HG03460 (cell line): ENCODE measurements around the gene VWC2.

ENCODE experiments used
- ATAC-seq: cut with Tn5 transposase; IDR thresholded peaks from one replicate; pipeline ENCODE4 v1.9.1; 2021; ENCODE audit not compliant: unreplicated experiment

VWC2 gene

GRCh38 chr7:49781996-49782395 is 8.6 kb downstream of the VWC2 start:
- no peak for ATAC-seq

GRCh38 chr7:49783446-49783845 is 10.0 kb downstream of the VWC2 start:
- ATAC-seq, result no peak

DNA sequence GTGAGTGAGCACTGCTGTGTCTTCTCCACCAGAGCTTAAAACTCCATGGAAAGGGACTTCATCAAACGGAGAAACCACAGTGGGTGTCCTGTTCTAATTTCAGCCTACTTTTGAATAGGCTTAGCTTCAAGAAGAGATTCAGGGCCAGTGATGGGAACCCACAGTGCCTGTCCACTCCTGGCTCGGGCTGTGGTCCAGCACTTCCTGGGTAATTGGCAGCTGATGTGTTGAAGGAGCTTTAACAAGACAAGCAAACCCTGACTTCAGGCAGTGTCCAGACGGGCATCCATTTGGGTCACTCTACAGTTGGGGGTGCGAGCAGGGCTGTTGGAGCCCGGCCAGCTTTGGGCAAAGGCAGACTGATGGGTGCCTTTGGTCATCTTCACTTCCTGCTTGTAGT is 14.5 kb downstream of the VWC2 start:
- no peak for ATAC-seq

- no peak for ATAC-seq
Measured at GRCh38 chr7:49788455-49789059, 15.1 kb downstream of the VWC2 start.

- ATAC-seq, result no peak
Measured at GRCh38 chr7:49789736-49790135, 16.3 kb downstream of the VWC2 start.

GRCh38 chr7:49790209-49790608 is 16.8 kb downstream of the VWC2 start:
- ATAC-seq, result no peak

- peak; percentile 78 for ATAC-seq
Measured at GRCh38 chr7:49791088-49791741, 17.8 kb downstream of the VWC2 start.

GRCh38 chr7:49797987-49798660 is 24.7 kb downstream of the VWC2 start:
- ATAC-seq, result no peak

GRCh38 chr7:49800031-49800430 is 26.6 kb downstream of the VWC2 start:
- ATAC-seq, result no peak

DNA sequence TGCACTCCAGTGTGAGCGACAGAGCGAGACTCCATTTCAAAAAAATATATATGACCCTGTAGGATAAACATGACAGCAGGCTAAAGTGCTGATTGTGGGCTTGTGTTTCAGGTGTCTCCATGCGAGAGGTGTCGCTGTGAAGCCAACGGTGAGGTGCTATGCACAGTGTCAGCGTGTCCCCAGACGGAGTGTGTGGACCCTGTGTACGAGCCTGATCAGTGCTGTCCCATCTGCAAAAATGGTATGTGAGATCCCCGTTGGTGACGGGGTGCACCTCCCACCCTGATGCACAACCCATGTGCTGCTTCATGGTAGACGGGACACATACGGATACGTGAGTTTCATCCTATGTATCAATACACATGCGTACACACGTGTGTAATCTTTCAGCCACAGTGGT is 29.2 kb downstream of the VWC2 start:
- ATAC-seq, result no peak

- ATAC-seq, result no peak
Measured at GRCh38 chr7:49803812-49804211, 30.4 kb downstream of the VWC2 start.

GRCh38 chr7:49805371-49806007 is 32.1 kb downstream of the VWC2 start:
- no peak for ATAC-seq

GRCh38 chr7:49812534-49812933 is 39.1 kb downstream of the VWC2 start:
- ATAC-seq, result no peak

- no peak for ATAC-seq
Measured at GRCh38 chr7:49817279-49817678, 43.8 kb downstream of the VWC2 start.

DNA sequence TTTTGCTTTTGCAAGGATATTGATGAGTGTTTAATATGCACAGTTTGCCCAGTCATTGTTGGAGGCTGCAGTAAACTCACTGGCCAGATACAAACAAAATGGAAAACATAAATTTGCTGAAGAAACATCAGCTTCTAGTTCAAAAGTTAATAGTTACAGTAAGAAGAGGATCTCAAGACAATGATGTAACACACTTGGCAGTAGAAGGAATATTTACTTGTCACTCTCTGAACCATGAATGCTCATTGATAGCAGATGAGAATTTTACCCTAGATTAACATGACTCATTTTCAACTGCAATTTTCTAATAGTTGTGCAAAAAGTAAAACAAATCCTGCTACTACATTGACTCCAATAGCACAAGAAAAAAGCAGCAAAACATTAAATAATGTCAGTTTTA is 47.7 kb downstream of the VWC2 start:
- ATAC-seq, result no peak

- ATAC-seq, result no peak
Measured at GRCh38 chr7:49822856-49823255, 49.4 kb downstream of the VWC2 start.

DNA sequence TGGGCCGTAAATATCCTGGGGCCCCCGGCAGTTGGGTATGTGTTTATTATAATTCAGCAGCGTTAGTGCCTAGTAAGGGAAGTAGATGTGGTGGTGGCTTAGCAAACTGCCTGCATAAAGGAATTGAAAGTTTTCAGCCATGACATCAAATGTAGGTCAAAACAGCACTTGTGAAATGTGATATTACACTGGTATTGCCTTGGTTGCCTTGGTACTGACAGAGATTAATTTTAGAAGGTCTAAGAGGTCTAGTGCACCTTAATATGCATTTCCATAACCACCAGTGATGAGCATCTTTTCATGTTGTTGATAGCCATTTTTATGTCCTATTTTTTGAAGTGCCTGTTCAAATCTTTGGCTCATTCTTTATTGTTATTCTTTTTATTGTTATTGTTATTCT is 50.1 kb downstream of the VWC2 start:
- ATAC-seq, result no peak

DNA sequence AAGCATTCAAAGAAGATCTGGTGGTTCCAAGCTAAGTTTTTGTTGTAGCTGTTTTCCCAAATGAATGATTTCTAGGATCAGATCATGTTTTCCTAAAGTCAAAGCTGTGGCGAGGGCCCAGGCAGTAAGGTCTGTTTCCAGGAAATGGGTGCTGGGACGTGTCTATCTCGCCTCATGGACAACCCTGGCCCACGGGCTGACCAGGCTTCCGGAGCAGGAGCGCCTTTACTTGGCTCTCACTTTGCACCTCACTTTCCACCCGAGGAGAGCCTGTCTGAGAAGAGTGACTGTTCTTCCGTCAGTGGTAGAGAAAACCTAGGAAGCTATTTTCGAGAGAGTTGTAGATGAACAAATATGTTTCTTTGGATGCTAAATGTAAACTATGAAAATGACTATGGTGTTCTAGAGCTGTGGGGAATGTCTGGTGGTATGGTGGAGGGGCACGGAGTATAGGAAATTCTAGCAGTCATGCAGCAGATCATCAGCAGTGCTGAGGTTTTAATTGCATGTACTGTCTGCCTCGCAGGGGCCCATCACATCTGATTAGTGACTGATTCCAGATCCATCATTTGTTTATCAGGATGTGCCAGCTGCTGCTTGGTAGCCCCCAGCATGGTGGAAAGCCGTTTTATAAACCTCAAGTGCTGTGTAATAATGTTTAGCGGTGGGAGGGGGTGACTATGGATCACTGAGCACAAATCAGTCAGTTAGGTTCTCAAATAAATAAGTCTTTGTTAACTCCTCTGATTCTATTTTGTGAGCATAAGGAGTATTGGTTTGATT is 66.6 kb downstream of the VWC2 start:
- ATAC-seq, result no peak

- ATAC-seq, result no peak
Measured at GRCh38 chr7:49840751-49841405, 67.4 kb downstream of the VWC2 start.

DNA sequence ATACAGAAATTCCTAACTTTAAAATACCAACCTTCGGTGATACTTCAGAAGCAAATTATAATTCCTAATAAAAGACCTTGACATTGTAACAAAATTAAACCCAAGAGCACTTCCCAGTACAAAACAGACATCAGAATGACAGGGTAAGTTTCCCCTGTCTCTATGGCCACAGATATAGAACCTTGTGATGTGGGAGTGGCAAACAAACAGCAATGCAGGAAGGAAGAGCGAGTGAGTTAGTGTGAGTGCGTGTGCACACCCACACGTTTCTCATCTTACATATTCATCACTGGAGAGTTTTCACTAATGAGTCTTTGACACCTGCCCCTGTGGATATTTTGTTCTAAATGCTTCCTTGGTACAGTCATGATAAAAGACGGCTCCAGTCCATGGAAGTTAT is 72.2 kb downstream of the VWC2 start:
- ATAC-seq, result no peak
